ENCODE data around the gene TMC6.

GRCh38 chr17:78143214-78144146 is 14.9 kb upstream of the TMC6 start:
- TF ChIP-seq POLR2AphosphoS5 (IDR thresholded peaks at IDR 0.05; ENCODE audit: borderline replicate concordance, low read depth, low read length) (no peak), EZH2 (IDR thresholded peaks at IDR 0.05) (no peak)
